Activated T-cell treated with anti-CD3 and anti-CD28 coated beads for 4 hours (primary cell): ENCODE data around the gene DALRD3.

ENCODE experiments used
- DNase-seq: peaks from one replicate; pipeline ENCODE4 v3.0.0-alpha.2; 2020

The DALRD3 gene, protein sequence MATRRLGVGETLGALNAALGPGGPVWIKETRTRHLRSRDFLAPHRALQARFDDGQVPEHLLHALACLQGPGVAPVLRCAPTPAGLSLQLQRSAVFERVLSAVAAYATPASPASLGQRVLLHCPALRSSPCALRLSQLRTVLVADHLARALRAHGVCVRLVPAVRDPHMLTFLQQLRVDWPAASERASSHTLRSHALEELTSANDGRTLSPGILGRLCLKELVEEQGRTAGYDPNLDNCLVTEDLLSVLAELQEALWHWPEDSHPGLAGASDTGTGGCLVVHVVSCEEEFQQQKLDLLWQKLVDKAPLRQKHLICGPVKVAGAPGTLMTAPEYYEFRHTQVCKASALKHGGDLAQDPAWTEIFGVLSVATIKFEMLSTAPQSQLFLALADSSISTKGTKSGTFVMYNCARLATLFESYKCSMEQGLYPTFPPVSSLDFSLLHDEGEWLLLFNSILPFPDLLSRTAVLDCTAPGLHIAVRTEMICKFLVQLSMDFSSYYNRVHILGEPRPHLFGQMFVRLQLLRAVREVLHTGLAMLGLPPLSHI

GRCh38 chr3:49017971-49018706 is at the start of gene DALRD3:
Gene DALRD3, minus strand, starts transcription at chr3:49018580. Its CDS starts 16 bp downstream, at chr3:49018564.
- DNase-seq: peak; percentile 41

GRCh38 chr3:49058011-49058410 is 39.6 kb upstream of the DALRD3 start:
- no peak for DNase-seq

DNA sequence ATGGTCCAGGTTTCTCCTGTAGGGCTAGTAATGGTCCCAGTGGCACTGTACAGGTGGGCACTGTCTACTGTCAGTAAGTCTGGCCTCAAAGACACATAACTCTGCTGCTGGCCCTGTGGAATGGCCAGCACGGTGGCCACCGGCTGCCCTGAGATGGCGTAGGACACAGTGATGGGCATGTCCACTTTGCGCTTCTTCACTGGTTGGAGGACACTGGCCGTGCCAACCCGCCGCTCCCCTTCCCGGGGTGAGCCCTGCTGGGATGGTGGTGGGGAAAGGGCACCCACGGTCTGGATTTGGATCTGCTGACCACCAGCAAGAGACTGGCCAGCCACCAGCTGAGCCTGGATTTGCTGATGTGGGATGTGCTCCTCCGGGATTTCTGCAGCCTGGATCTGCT is 38.9 kb upstream of the DALRD3 start:
- DNase-seq: no peak

- DNase-seq: no peak
Observed at GRCh38 chr3:49054344-49054862, 36.0 kb upstream of the DALRD3 start.

DNA sequence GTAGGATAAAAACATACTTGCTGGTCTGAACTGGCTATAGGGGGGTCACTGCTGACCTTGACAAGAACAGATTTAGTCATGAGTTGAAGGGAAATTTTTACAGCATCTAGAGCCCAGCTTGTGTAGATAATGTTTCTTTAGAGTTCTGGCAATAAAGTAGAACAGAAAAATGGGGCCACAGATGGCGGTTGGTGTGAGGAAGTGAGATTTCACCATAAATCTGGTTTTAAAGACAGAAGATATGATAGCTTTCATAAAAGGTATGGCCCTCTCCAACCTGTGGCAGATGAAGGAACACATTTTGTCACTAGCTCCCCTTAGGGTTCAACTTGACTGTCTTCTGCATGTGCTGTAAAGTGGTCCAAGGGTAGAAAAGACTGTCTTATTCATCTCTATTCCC is 35.2 kb upstream of the DALRD3 start:
- DNase-seq: no peak

- DNase-seq: no peak
Observed at GRCh38 chr3:49035281-49035680, 16.9 kb upstream of the DALRD3 start.

GRCh38 chr3:49034650-49035049 is 16.3 kb upstream of the DALRD3 start:
- DNase-seq: no peak

- DNase-seq: no peak
Observed at GRCh38 chr3:49032646-49033304, 14.4 kb upstream of the DALRD3 start.

DNA sequence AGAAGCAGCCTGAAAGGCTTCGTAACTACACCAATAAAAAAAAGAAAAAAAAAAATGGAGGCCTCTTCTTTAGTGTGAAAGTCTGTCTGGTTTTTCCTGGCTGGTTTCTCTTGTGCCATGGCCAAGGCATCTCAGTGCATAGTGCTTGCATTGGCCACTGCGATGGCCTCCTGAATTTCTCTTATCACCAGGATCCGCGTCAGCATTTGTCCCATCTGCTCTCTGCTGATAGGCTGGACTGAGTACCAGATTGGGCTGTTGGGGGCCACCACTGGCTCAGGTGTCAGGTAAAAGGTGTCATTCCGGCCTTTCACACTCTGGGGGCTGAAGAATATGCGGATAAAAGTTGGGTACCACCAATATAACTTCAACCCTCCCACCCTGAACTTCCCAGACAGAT is 11.9 kb upstream of the DALRD3 start:
- no peak for DNase-seq

GRCh38 chr3:49029563-49029884 is 11.1 kb upstream of the DALRD3 start:
- DNase-seq: no peak

GRCh38 chr3:49028673-49029562 is 10.5 kb upstream of the DALRD3 start, which contains the start of gene IMPDH2:
Gene IMPDH2, minus strand, starts transcription at chr3:49029398. Its CDS starts 48 bp downstream, at chr3:49029350.
- peak; percentile 91 for DNase-seq

DNA sequence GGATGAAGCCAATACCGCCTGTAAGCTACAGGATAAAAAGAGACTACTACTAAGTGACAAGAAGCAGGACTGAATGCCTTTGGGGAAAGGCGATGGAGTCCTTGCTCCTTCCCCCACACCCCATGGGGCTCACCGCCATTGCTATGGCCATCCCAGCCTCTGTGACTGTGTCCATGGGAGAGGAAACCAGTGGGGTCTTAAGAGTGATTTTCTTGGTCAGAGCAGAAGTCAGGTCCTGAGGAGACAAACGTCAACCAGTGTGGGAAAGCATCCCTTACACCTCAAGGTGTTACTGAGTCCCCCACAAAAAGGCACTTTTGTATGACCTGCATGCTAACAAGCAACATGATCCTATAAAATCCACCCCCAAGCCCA is 9.9 kb upstream of the DALRD3 start:
- no peak for DNase-seq

- no peak for DNase-seq
Observed at GRCh38 chr3:49027634-49028033, 9.3 kb upstream of the DALRD3 start.

DNA sequence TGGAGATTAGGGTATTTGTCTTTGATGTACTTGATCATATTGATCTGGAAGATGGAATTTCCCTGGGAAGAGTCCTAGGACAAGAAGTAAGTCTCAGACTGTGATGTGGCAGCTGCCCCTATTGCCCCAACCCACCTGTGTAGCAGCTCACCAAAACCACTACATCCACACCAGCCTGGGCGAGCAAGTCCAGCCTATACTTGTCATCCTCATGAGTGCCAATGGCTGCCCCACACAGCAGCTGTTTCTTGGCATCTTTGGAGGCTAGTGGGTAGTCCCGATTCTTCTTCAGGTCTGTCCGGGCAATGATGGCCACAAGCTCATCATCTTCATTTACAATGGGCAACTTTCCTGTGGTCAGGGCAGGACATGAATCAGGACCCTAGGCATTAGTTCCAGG is 8.2 kb upstream of the DALRD3 start:
- no peak for DNase-seq

GRCh38 chr3:49025793-49026520 is 7.6 kb upstream of the DALRD3 start:
- no peak for DNase-seq

DNA sequence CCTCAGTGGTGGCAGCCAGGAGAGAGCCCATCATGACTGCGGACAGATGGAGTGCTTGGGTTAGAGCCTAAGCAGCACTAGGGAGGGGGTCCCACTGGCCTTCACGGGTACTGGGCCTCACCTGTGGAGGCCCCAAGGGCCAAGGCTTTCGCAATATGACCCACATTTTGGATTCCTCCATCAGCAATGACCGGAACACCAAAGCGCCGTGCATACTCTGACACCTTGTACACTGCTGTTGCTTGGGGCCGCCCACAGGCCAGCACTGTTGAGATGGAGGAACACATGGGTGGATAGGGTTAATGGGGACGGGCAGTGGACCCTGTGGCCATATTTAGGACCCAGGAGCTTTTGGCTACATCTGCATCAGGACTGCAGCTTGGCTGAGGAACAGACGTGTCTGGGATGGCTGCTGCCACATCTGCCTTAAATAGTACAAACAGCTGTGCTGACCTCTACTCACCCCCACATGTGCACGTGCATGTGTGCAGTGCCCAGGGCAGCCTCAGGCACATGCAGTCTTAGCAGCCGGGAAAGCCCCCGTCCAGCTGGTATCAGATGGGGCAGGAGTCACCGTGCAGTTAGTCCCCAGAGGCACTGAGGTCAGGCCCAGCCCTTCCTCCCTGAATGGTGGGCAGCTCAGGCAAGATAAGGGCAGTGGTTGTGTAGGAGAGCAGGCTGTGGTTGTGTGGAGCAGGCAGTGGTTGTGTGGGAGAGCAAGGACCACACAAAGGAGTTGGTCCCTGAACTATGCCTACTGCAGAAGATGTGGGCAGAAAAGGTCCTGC is 6.8 kb upstream of the DALRD3 start:
- no peak for DNase-seq

GRCh38 chr3:49024449-49024848 is 6.1 kb upstream of the DALRD3 start:
- DNase-seq: no peak

DNA sequence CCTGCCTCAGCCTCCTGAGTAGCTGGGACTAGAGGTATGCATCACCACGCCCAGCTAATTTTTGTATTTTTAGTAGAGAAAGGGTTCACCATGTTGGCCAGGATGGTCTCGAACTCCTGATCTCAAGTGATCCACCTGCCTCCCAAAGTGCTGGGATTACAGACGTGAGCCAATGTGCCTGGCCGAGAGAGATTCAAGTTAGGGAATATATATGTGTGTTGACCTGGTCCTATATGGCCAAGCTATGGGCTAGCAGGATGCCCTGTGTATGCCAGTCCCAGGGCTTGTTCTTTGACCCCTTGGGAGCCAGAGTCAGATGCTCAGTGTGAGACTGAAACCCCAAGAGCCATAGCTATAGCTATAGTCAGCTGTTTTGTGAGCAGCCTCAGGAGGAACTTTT is 5.4 kb upstream of the DALRD3 start:
- no peak for DNase-seq

DNA sequence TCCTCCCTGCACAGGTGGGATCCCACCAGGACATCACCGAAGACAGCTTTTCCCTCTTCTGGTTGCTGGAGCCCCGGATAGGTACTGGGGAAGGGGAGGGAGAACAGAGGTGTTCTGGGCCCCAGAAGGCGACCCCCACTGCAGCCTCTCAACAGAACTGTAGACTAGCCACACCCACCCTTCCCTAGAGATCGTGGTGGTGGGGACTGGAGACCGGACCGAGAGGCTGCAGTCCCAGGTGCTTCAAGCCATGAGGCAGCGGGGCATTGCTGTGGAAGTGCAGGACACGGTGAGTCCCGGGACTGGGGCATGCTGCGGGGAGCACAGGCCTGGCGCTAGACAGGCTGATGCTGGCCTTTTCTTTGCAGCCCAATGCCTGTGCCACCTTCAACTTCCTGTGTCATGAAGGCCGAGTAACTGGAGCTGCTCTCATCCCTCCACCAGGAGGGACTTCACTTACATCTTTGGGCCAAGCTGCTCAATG is 4.3 kb upstream of the DALRD3 start:
- no peak for DNase-seq
